Measurements from ENCODE around the gene STK16.

The STK16 gene

DNA sequence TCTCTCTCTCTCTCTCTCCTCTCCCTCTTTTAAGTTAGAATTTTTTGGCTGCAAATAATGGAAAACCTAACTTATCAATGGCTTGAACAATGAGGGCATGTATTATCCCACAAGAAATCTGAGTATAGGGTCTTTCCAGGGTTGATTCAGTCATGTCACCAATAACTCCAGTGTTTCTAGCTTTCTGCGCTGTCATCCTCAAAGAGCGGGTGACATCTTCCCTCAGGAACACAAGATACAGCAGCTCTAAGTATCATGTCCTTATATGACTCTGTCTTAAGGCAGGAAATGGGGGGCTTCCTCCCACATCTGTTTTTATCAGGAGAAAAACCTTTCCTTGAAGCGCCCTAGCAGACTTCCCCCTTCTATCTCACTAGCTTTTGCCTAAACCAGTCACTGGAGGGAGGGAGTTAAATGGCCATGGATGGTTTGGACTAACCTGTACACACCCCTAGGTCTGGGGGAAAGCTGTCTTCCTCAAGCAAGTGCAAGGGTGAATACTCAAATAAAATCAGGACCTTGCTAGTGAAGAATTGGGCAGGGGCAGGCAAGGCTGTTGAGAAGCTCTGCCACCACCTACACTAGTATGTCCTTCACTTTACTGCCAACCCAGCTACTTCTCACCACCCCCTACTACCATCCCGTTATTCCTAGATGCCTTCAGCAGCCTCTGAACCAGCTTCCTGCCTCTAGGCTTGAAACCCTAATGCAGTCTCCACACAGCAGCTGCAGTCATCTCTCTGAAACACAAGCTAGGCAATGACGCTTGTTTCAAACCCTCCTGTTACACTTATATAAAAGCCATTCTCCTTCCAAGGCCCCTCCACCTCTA is 16.0 kb downstream of the STK16 start:
- TF ChIP-seq, protein P1, sequence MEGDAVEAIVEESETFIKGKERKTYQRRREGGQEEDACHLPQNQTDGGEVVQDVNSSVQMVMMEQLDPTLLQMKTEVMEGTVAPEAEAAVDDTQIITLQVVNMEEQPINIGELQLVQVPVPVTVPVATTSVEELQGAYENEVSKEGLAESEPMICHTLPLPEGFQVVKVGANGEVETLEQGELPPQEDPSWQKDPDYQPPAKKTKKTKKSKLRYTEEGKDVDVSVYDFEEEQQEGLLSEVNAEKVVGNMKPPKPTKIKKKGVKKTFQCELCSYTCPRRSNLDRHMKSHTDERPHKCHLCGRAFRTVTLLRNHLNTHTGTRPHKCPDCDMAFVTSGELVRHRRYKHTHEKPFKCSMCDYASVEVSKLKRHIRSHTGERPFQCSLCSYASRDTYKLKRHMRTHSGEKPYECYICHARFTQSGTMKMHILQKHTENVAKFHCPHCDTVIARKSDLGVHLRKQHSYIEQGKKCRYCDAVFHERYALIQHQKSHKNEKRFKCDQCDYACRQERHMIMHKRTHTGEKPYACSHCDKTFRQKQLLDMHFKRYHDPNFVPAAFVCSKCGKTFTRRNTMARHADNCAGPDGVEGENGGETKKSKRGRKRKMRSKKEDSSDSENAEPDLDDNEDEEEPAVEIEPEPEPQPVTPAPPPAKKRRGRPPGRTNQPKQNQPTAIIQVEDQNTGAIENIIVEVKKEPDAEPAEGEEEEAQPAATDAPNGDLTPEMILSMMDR (IDR thresholded peaks at IDR 0.05; ENCODE audit: insufficient read depth, low read length, missing control alignments) = no peak
- POLR2A ChIA-PET = interaction anchor here (1.3 kb wide), 1 partner anchor 18 kb away, joined by 4 read pairs; the partner anchor contains the start of gene DNAJB2
- no peak for DNase-seq (ENCODE audit: low read depth, low spot score)
- H3K4me3 ChIP-seq (ENCODE audit: low read depth, low read length) = no peak overlapping the region
- CTCF ChIA-PET = interaction anchor here (0.6 to 4.5 kb wide), 10 partner anchors 10 to 102 kb away, joined by 3 to 55 read pairs (median 5); partner anchors contain the start of gene DNAJB2

- ChIA-PET CTCF (interaction anchor here (1.2 to 21.6 kb wide), 6 partner anchors 8 to 29 kb away, joined by 3 to 691 read pairs (median 12); partner anchors contain the start of gene DNAJB2), POLR2A (no interaction called here)
- no peak for DNase-seq (ENCODE audit: low read depth, low spot score)
- TF ChIP-seq, protein P1 (IDR thresholded peaks at IDR 0.05; ENCODE audit: insufficient read depth, low read length, missing control alignments) = no peak
- no peak overlapping the region for H3K4me3 ChIP-seq (ENCODE audit: low read depth, low read length)
Measured at GRCh38 chr2:219266232-219266631, 21.0 kb downstream of the STK16 start.

DNA sequence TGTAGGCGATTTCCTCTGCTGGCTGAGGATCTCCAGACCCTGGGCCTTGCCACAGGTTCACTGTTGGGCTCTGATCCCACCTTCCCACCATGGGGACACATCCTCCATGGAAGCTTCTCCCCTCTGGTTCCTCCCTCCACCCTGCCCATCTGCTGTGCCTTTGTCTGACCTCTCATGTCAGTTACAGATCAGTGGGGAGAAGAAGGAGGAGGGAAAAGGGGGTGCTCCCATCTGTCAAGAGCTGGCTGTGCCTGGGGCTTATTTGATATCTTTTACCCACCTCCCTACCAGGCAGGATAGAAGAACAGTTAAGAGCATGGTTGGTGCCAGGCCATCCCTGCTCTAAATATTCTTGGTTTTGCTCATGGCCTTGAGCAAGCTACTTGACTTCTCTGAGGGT is 21.6 kb downstream of the STK16 start:
- ChIA-PET POLR2A (no interaction called here), CTCF (interaction anchor here (4.3 to 21.6 kb wide), 2 partner anchors 11 to 27 kb away, joined by 23 to 691 read pairs; partner anchors contain the start of gene DNAJB2)
- TF ChIP-seq, protein P1 (IDR thresholded peaks at IDR 0.05; ENCODE audit: insufficient read depth, low read length, missing control alignments) = no peak
- H3K4me3 ChIP-seq (ENCODE audit: low read depth, low read length) = no peak overlapping the region
- DNase-seq (ENCODE audit: low read depth, low spot score) = no peak

GRCh38 chr2:219268294-219268693 is 23.0 kb downstream of the STK16 start:
- TF ChIP-seq, protein P1 (IDR thresholded peaks at IDR 0.05; ENCODE audit: insufficient read depth, low read length, missing control alignments) = no peak
- DNase-seq (ENCODE audit: low read depth, low spot score) = no peak
- ChIA-PET CTCF (interaction anchor here (0.6 to 21.6 kb wide), 4 partner anchors 10 to 205 kb away, joined by 3 to 691 read pairs (median 13); partner anchors contain the start of gene DNAJB2), POLR2A (no interaction called here)
- H3K4me3 ChIP-seq (ENCODE audit: low read depth, low read length) = no peak overlapping the region

GRCh38 chr2:219269362-219270054 is 24.2 kb downstream of the STK16 start:
- no peak overlapping the region for H3K4me3 ChIP-seq (ENCODE audit: low read depth, low read length)
- TF ChIP-seq, protein P1 (IDR thresholded peaks at IDR 0.05; ENCODE audit: insufficient read depth, low read length, missing control alignments) = no peak
- no peak for DNase-seq (ENCODE audit: low read depth, low spot score)
- ChIA-PET POLR2A (interaction anchor here (0.6 kb wide), 1 partner anchor 11 kb away, joined by 3 read pairs; no protein-coding TSS in a partner anchor), CTCF (interaction anchor here (1.4 to 21.6 kb wide), 3 partner anchors 8 to 94 kb away, joined by 5 to 691 read pairs (median 23); partner anchors contain the start of gene DNAJB2)

DNA sequence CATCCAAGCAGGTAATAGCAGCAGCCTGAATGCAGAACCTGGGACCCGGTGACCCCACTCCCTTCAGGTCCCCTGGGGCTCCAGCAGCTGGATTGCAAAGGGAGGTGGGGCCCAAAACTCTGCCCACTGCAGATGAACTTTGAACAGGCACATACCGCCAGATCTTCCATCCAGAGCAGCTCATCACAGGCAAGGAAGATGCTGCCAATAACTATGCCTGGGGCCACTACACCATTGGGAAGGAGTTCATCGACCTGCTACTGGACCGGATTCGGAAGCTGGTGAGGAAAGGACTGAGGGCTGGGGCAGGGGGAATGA is 24.7 kb downstream of the STK16 start:
- POLR2A ChIA-PET = interaction anchor here (0.6 kb wide), 1 partner anchor 10 kb away, joined by 3 read pairs; no protein-coding TSS in a partner anchor
- TF ChIP-seq, protein P1 (IDR thresholded peaks at IDR 0.05; ENCODE audit: insufficient read depth, low read length, missing control alignments) = no peak
- H3K4me3 ChIP-seq (ENCODE audit: low read depth, low read length) = no peak overlapping the region
- DNase-seq (ENCODE audit: low read depth, low spot score) = no peak
- CTCF ChIA-PET = interaction anchor here (1.4 to 21.6 kb wide), 4 partner anchors 8 to 94 kb away, joined by 5 to 691 read pairs (median 15); partner anchors contain the start of gene DNAJB2
